Esophagus (tissue), 2 donors: Measurements from ENCODE around the gene CYFIP1. TPM values are rescaled to one million over a fixed set of nuclear protein-coding genes. Genes with fewer than 3 reads are reported as not detected.

Source experiments
- H3K27ac ChIP-seq, 2 donors: one replicate each; pipeline ENCODE4 v1.5.1; 2013; ENCODE audit warnings: low read depth in 2 of 2, mild to moderate bottlenecking in 2 of 2, inconsistent platforms in 1 of 2, low read length in 1 of 2, moderate library complexity in 1 of 2
- H3K27me3 ChIP-seq, 2 donors: one replicate each; pipeline ENCODE4 v1.6.1; 2013; ENCODE audit warnings: low read length in 2 of 2, control low read depth in 1 of 2, mild to moderate bottlenecking in 1 of 2; ENCODE audit not compliant: insufficient read depth in 2 of 2, control insufficient read depth in 1 of 2
- H3K36me3 ChIP-seq, 2 donors: one replicate each; pipeline ENCODE4 v1.6.1; 2013; ENCODE audit warnings: low read length in 1 of 2; ENCODE audit not compliant: control insufficient read depth in 2 of 2, insufficient read depth in 2 of 2
- H3K4me1 ChIP-seq, 2 donors: one replicate each; pipeline ENCODE4 v1.6.1; 2013; ENCODE audit warnings: low read length in 1 of 2; ENCODE audit not compliant: control insufficient read depth in 2 of 2, insufficient read depth in 2 of 2
- H3K4me3 ChIP-seq, 2 donors: one replicate each; pipeline ENCODE4 v1.5.1; 2013; ENCODE audit warnings: low read length in 2 of 2, mild to moderate bottlenecking in 2 of 2, low read depth in 1 of 2, moderate library complexity in 1 of 2
- H3K9me3 ChIP-seq, 2 donors: one replicate each; pipeline ENCODE4 v1.6.1; 2013; ENCODE audit warnings: mild to moderate bottlenecking in 2 of 2, low read depth in 1 of 2, low read length in 1 of 2, moderate library complexity in 1 of 2; ENCODE audit not compliant: control insufficient read depth in 2 of 2, insufficient read depth in 1 of 2
- WGBS, 2 donors: extraction: QIAGEN DNeasy Blood & Tissue Kit; methylation state at CpG; one replicate each; pipeline ENCODE4 v1.1.7; 2013; 5-methylcytosine and 5-hydroxymethylcytosine counted together
- polyA plus RNA-seq, 2 donors: library from polyadenylated mRNA; stranded (reverse); fragments of 200-250 nt; gene quantifications; one replicate each; pipeline ENCODE4 v1.2.3, GENCODE V29; 2013
- donor health status: healthy with polysubstance abuse.
- donor health status: Bipolar disorder and iron deficiency.

The CYFIP1 gene
- polyA plus RNA-seq, 2 donors, result 32.1 to 44.3 TPM

DNA sequence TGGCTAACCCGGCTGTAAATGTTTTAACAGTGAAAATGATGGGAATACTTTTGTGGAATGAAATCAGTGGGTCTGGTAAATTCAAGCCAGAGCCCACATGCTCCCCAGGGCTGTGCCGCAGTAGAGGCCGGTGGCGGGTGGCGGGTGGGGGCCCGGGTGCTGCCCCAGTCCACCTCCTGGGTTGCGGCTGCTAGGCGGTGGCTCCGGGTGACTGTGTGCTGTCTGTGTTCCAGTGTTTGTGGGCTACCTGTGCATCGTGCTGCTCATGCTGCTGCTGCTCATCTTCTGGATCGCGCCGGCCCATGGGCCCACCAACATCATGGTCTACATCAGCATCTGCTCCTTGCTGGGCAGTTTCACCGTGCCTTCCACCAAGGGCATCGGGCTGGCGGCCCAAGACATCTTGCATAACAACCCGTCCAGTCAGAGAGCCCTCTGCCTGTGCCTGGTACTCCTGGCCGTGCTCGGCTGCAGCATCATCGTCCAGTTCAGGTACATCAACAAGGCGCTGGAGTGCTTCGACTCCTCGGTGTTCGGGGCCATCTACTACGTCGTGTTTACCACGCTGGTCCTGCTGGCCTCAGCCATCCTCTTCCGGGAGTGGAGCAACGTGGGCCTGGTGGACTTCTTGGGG, 156.6 kb downstream of the CYFIP1 start:
- H3K4me3 ChIP-seq, result no peak overlapping the region
- peaks cover 5 to 16% of the 10 kb centered on the region in 2 donors for H3K36me3 ChIP-seq
- H3K4me1 ChIP-seq, result no peaks in the 10 kb centered on the region
- no peaks in the 10 kb centered on the region for H3K9me3 ChIP-seq
- H3K27ac ChIP-seq, result no peak overlapping the region
- WGBS, 2 donors, result 94 to 96% methylated on average over 29 of the region's 29 CpGs
- no peaks in the 10 kb centered on the region for H3K27me3 ChIP-seq

DNA sequence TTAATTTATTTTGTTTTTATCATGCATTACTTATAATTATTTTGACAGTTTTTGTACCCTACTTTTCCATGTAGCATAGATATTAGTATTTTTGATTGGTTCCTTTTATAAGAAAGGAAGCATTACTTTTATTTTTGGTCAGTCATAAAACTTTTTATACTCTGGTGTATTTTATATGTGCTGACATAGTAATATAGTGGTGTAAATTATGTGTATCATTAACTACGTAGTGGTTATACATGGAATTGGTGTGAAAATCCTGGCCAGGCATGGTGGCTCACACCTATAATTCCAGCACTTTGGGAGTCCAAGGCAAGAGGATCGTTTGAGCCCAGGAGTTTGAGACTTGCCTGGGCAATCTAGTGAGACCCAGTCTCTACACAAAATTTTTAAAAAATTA, 160.5 kb downstream of the CYFIP1 start:
- 88% methylated on average over 2 of the region's 2 CpGs for WGBS, 2 donors
- no peak overlapping the region for H3K4me3 ChIP-seq
- no peaks in the 10 kb centered on the region for H3K27me3 ChIP-seq
- peaks cover 5 to 18% of the 10 kb centered on the region in 2 donors for H3K36me3 ChIP-seq
- no peaks in the 10 kb centered on the region for H3K4me1 ChIP-seq
- no peak overlapping the region for H3K27ac ChIP-seq
- no peaks in the 10 kb centered on the region for H3K9me3 ChIP-seq

Other genes starting within 250 kb of the CYFIP1 start
- 1 to 10 TPM; 2.5 to 2.8 TPM for gene NIPA1, start 193.7 kb downstream of the CYFIP1 start, polyA plus RNA-seq
- gene NIPA2, start 141.7 kb downstream of the CYFIP1 start, polyA plus RNA-seq, result 10 to 100 TPM in 1 of 2 donors, 1 to 10 TPM in 1; 6.7 to 21.1 TPM
- 1 to 10 TPM; 5.2 to 7.8 TPM for gene TUBGCP5, start 59.2 kb upstream of the CYFIP1 start, polyA plus RNA-seq
- not detected for gene GOLGA6L1, start 156.5 kb upstream of the CYFIP1 start, polyA plus RNA-seq